ENCODE results near the gene FGF4. TPM values are rescaled to one million over a fixed set of nuclear protein-coding genes. Genes with fewer than 3 reads are reported as not detected.
A peak's percentile ranks its signal among the peaks of the same experiment; 100 is the strongest.

Gene FGF4
- total RNA-seq, 1 experiment from 2014 or later, result 5.9 TPM

- peaks cover 4% of the 10 kb centered on the region; the same call in 1 of the 2 replicates for H3K36me3 Mint-ChIP-seq
- CTCF ChIA-PET, result interaction anchor here (0.7 to 1.8 kb wide), 11 partner anchors 16 to 139 kb away, joined by 3 to 6 read pairs (median 4); no protein-coding TSS in a partner anchor
- peaks cover 33% of the 10 kb centered on the region for H3K27me3 Mint-ChIP-seq (ENCODE audit: low read depth)
These were observed 3.7 kb downstream of the FGF4 start for GRCh38 chr11:69771466-69771865.

GRCh38 chr11:69770540-69770939, 4.6 kb downstream of the FGF4 start:
- CTCF ChIA-PET, result interaction anchor here (0.6 to 1.8 kb wide), 7 partner anchors 27 to 122 kb away, joined by 3 to 6 read pairs (median 4); no protein-coding TSS in a partner anchor
- peaks cover 24% of the 10 kb centered on the region for H3K27me3 Mint-ChIP-seq (ENCODE audit: low read depth)

More at GRCh38 chr11:69771466-69771865, 3.7 kb downstream of the FGF4 start:
- ATAC-seq (no peak), DNase-seq (ENCODE audit: low spot score) (no peak)
- POLR2A ChIA-PET, result interaction anchor here (0.7 kb wide), 1 partner anchor 10 kb away, joined by 3 read pairs; no protein-coding TSS in a partner anchor
- Mint-ChIP-seq H3K4me3 (peak overlapping the region; percentile 30), H3K4me1 (peaks cover 38% of the 10 kb centered on the region), H3K27ac (peak overlapping the region; percentile 64), H3K9me3 (peaks cover 5% of the 10 kb centered on the region)
- TF ChIP-seq MLX (CRISPR knock-in tag; IDR thresholded peaks at IDR 0.05) (no peak), ATF3 (CRISPR knock-in tag; conservative IDR thresholded peaks at IDR 0.05) (no peak), ELF4 (CRISPR knock-in tag; IDR thresholded peaks at IDR 0.05; ENCODE audit: low read depth) (no peak), GABPB1 (CRISPR knock-in tag; IDR thresholded peaks at IDR 0.05) (no peak), OVOL2 (CRISPR knock-in tag; IDR thresholded peaks at IDR 0.05; ENCODE audit: borderline replicate concordance) (no peak), SP1 (CRISPR knock-in tag; conservative IDR thresholded peaks at IDR 0.05) (no peak), SMAD3 (CRISPR knock-in tag; IDR thresholded peaks at IDR 0.05; ENCODE audit: borderline replicate concordance) (no peak), KAT7 (CRISPR knock-in tag; IDR thresholded peaks at IDR 0.05; ENCODE audit: borderline replicate concordance) (no peak)

GRCh38 chr11:69765498-69765995, 9.6 kb downstream of the FGF4 start:
- Mint-ChIP-seq H3K4me3 (no peak overlapping the region), H3K9me3 (peaks cover 5% of the 10 kb centered on the region), H3K27ac (no peak overlapping the region), H3K4me1 (peaks cover 7% of the 10 kb centered on the region), H3K27me3 (ENCODE audit: low read depth) (no peaks in the 10 kb centered on the region; the same call in none of the 2 replicates), H3K36me3 (peaks cover 4% of the 10 kb centered on the region; the same call in 1 of the 2 replicates)
- no peak for ATAC-seq
- ChIA-PET POLR2A (interaction anchor here (0.9 kb wide), 1 partner anchor 8 kb away, joined by 3 read pairs; no protein-coding TSS in a partner anchor), CTCF (no interaction called here)
- DNase-seq (ENCODE audit: low spot score), result no peak
- TF ChIP-seq ZSCAN18 (CRISPR knock-in tag; IDR thresholded peaks at IDR 0.05) (no peak), E2F4 (CRISPR knock-in tag; IDR thresholded peaks at IDR 0.05; ENCODE audit: borderline replicate concordance, low read depth) (no peak), ZNF121 (CRISPR knock-in tag; IDR thresholded peaks at IDR 0.05) (no peak), TEAD4 (CRISPR knock-in tag; IDR thresholded peaks at IDR 0.05) (no peak), CTCF (IDR thresholded peaks at IDR 0.05) (no peak), MLX (CRISPR knock-in tag; IDR thresholded peaks at IDR 0.05) (no peak), FOXJ3 (CRISPR knock-in tag; IDR thresholded peaks at IDR 0.05; ENCODE audit: borderline replicate concordance) (no peak), CREM (CRISPR knock-in tag; IDR thresholded peaks at IDR 0.05) (no peak), ZMAT4 (CRISPR knock-in tag; IDR thresholded peaks at IDR 0.05) (no peak), ZBTB21 (CRISPR knock-in tag; IDR thresholded peaks at IDR 0.05; ENCODE audit: borderline replicate concordance) (no peak), ETV6 (CRISPR knock-in tag; IDR thresholded peaks at IDR 0.05) (no peak), ZNF671 (CRISPR knock-in tag; IDR thresholded peaks at IDR 0.05) (no peak), GRHL2 (CRISPR knock-in tag; IDR thresholded peaks at IDR 0.05; ENCODE audit: insufficient replicate concordance, severe bottlenecking) (no peak), ZNF423 (CRISPR knock-in tag; IDR thresholded peaks at IDR 0.05) (no peak), EMX1 (CRISPR knock-in tag; IDR thresholded peaks at IDR 0.05) (no peak)

More at GRCh38 chr11:69770540-69770939, 4.6 kb downstream of the FGF4 start:
- Mint-ChIP-seq H3K4me3 (no peak overlapping the region), H3K9me3 (peaks cover 5% of the 10 kb centered on the region), H3K36me3 (peaks cover 4% of the 10 kb centered on the region; the same call in 1 of the 2 replicates), H3K27ac (peak overlapping the region; percentile 64; the same call in 1 of the 2 replicates), H3K4me1 (peaks cover 33% of the 10 kb centered on the region)
- ATAC-seq (peak; percentile 39), DNase-seq (ENCODE audit: low spot score) (no peak)
- TF ChIP-seq IRF2 (CRISPR knock-in tag; IDR thresholded peaks at IDR 0.05; ENCODE audit: borderline replicate concordance, low read depth), result no peak
- no peak for TF ChIP-seq ZNF423 (CRISPR knock-in tag; IDR thresholded peaks at IDR 0.05)
- TF ChIP-seq ZNF121 (CRISPR knock-in tag; IDR thresholded peaks at IDR 0.05), result no peak
- POLR2A ChIA-PET, result interaction anchor here (0.7 kb wide), 2 partner anchors 11 to 394 kb away, joined by 3 read pairs; no protein-coding TSS in a partner anchor
